B cell (primary cell): Measurements from ENCODE around the gene SPINK2. TPM values are rescaled to one million over a fixed set of nuclear protein-coding genes. Genes with fewer than 3 reads are reported as not detected.

Experiments
- ATAC-seq: fragments of 200-7000 bp; cut with Tn5 transposase; one replicate; pipeline ENCODE4 v1.10.0; 2021; ENCODE audit warnings: low read depth, mild to moderate bottlenecking, moderate number of reproducible peaks, moderate library complexity
- CTCF ChIA-PET: fragments of 350-600 bp; sonication (Branson Sonifier 250); formaldehyde crosslinking; loops from one replicate; lab custom pipeline; 2021; ENCODE audit warnings: antibody characterized with exemption, inconsistent platforms; lab: Charles Lee
- POLR2A ChIA-PET: fragments of 350-600 bp; sonication (Branson Sonifier 250); formaldehyde crosslinking; loops from one replicate; lab custom pipeline; 2021; ENCODE audit warnings: antibody characterized with exemption; lab: Charles Lee
- DNase-seq: peaks from one replicate; pipeline ENCODE4 v3.0.0; 2013
- H2AFZ ChIP-seq: 2 replicates; pipeline ENCODE4 v1.6.1; 2012; ENCODE audit warnings: mild to moderate bottlenecking, low read depth, low read length; ENCODE audit not compliant: insufficient read depth, poor library complexity, severe bottlenecking
- H3K27ac ChIP-seq, 2 donors: 1 replicate in 1 of 2; 2 replicates in 1 of 2; pipeline ENCODE4 v1.5.1; 2012 to 2013; ENCODE audit warnings: low read length in 2 of 2, mild to moderate bottlenecking in 2 of 2, moderate library complexity in 1 of 2
- H3K27me3 ChIP-seq, 4 experiments: fragments of 200-600 bp in 1 of 4; sonication (generic) in 1 of 4; replicated peaks in 1 of 4; 1 replicate in 2 of 4; 2 replicates in 2 of 4; pipeline versions ENCODE4 v1.6.1 to v1.7.0; 2013 to 2016; ENCODE audit warnings: low read length in 3 of 4, mild to moderate bottlenecking in 2 of 4, mixed read lengths in 1 of 4, moderate library complexity in 1 of 4; ENCODE audit not compliant: insufficient read depth in 4 of 4, control insufficient read depth in 3 of 4; ENCODE audit errors: control extremely low read depth in 1 of 4
- H3K36me3 ChIP-seq, 2 experiments: replicated peaks in 1 of 2; 1 replicate in 1 of 2; 2 replicates in 1 of 2; pipeline versions ENCODE4 v1.6.1 to v1.7.1; 2013; ENCODE audit warnings: low read length in 1 of 2; ENCODE audit not compliant: insufficient read depth in 2 of 2, control insufficient read depth in 1 of 2; ENCODE audit errors: control extremely low read depth in 1 of 2, extremely low read depth in 1 of 2
- H3K4me1 ChIP-seq, 2 donors: fragments of 200-600 bp in 1 of 2; sonication (generic) in 1 of 2; 1 replicate in 1 of 2; 2 replicates in 1 of 2; pipeline versions ENCODE4 v1.5.1 to v1.6.1; 2013 to 2017; ENCODE audit warnings: low read length in 2 of 2; ENCODE audit not compliant: control insufficient read depth in 2 of 2, insufficient read depth in 2 of 2
- H3K4me2 ChIP-seq: replicated peaks from 2 replicates; pipeline ENCODE3; 2012; ENCODE audit warnings: mild to moderate bottlenecking, low read depth, low read length; ENCODE audit not compliant: poor library complexity, severe bottlenecking
- H3K4me3 ChIP-seq, 5 experiments: fragments of 200-600 bp in 1 of 5; sonication (generic) in 1 of 5; 1 replicate in 3 of 5; 2 replicates in 2 of 5; pipeline versions ENCODE4 v1.5.1 to v1.7.0; 2011 to 2016; ENCODE audit warnings: low read length in 4 of 5, mild to moderate bottlenecking in 4 of 5, low read depth in 2 of 5, control low read depth in 1 of 5, moderate library complexity in 1 of 5; ENCODE audit not compliant: insufficient read depth in 1 of 5; ENCODE audit errors: control extremely low read depth in 1 of 5, extremely low read depth in 1 of 5
- H3K79me2 ChIP-seq: fragments of 200-600 bp; sonication (generic); one replicate; pipeline ENCODE4 v1.6.0; 2016; ENCODE audit warnings: low read length; ENCODE audit not compliant: control insufficient read depth, insufficient read depth
- H3K9ac ChIP-seq: fragments of 200-600 bp; sonication (generic); 2 replicates; pipeline ENCODE4 v1.6.1; 2017; ENCODE audit warnings: mild to moderate bottlenecking, low read length, moderate library complexity
- H3K9me3 ChIP-seq, 3 donors: one replicate each; pipeline versions ENCODE4 v1.6.1 to v1.7.1; 2013; ENCODE audit warnings: low read length in 2 of 3; ENCODE audit not compliant: control insufficient read depth in 2 of 3, insufficient read depth in 1 of 3; ENCODE audit errors: control extremely low read depth in 1 of 3
- H4K20me1 ChIP-seq: 2 replicates; pipeline ENCODE4 v1.6.0; 2012; ENCODE audit warnings: mild to moderate bottlenecking, low read length; ENCODE audit not compliant: insufficient read depth, control insufficient read depth, poor library complexity, severe bottlenecking
- H3K27ac Mint-ChIP-seq: one replicate; pipeline ENCODE4 v1.8.0; 2021; ENCODE audit warnings: mixed read lengths
- H3K27me3 Mint-ChIP-seq: one replicate; pipeline ENCODE4 v1.8.0; 2021; ENCODE audit warnings: mixed read lengths
- H3K4me1 Mint-ChIP-seq: one replicate; pipeline ENCODE4 v1.8.0; 2021; ENCODE audit warnings: mixed read lengths
- H3K4me3 Mint-ChIP-seq: one replicate; pipeline ENCODE4 v1.8.0; 2021; ENCODE audit warnings: mixed read lengths
- H3K9me3 Mint-ChIP-seq: one replicate; pipeline ENCODE4 v1.8.0; 2022; ENCODE audit warnings: mixed read lengths; ENCODE audit not compliant: insufficient read depth
- EZH2 ChIP-seq: IDR thresholded peaks from 2 replicates; pipeline ENCODE4 v1.6.1; 2012; ENCODE audit warnings: borderline replicate concordance, low read depth, mild to moderate bottlenecking, moderate library complexity, low read length; ENCODE audit not compliant: insufficient read depth, poor library complexity, severe bottlenecking
- WGBS: methylation state at CpG from one replicate; pipeline ENCODE4 v1.1.5; 2013; ENCODE audit warnings: missing lambda C conversion rate; ENCODE audit not compliant: insufficient coverage; 5-methylcytosine and 5-hydroxymethylcytosine counted together
- intact Hi-C: fragments of 100-400 bp; cut with micrococcal nuclease; formaldehyde crosslinking; loops from one replicate; pipeline ENCODE4 v1.10.0; 2022
- polyA plus RNA-seq: library from polyadenylated mRNA; depleted of rRNA; stranded (reverse); fragments of >200 nt; gene quantifications from 2 replicates; pipeline ENCODE4 v1.2.3, GENCODE V29; 2012
- total RNA-seq, 2 donors: library from RNA; stranded (reverse); fragments of 120-200 nt in 1 of 2; gene quantifications; 1 replicate in 1 of 2; 2 replicates in 1 of 2; pipeline versions ENCODE4 v1.2.3 to v1.2.4, GENCODE V29; 2013 to 2022
- TF ChIP-seq, protein P1 (sequence below): fragments of 200-600 bp; IDR thresholded peaks from one replicate; pipeline ENCODE4 v1.8.0; 2022; ENCODE audit warnings: antibody characterized with exemption, mild to moderate bottlenecking

Gene SPINK2
- total and polyA plus RNA-seq, 2 donors (not counting 1 experiment from before 2014, with no cell fraction given) = 0.94 to 4.9 TPM

DNA sequence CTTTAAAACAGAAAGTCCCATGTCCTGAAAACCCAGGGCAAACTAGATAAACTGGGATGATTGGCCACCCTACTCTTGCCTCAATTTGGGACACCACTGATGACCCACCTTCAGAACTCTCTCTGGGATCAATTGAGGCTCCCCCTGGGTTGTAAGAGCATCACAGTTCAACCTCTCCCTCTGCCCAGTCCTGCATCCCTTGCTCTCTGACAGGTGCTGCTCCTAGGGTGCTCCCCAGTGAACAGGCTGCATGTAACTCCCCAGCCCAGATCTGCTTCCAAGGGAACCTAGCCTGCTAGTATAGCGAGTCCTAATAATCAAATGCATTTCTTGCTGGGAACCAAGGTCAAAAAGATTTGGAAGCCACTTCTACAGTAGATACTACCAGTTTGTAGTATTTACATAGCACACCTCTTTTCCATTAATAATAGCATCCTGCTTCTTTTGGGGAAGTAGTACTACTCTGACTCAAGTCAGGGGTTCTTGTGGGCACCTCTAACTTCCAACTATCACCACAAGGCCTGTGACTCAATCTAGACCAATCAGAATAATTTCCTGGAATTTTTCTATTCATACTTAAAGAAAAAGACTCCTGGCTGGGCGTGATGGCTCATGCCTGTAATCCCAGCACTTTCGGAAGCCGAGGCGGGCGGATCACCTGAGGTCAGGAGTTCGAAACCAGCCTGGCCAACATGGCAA lies 42.1 kb upstream of the SPINK2 start:
- Mint-ChIP-seq H3K27ac (no peak overlapping the region), H3K27me3 (no peaks in the 10 kb centered on the region), H3K4me1 (peaks cover 7% of the 10 kb centered on the region), H3K4me3 (no peak overlapping the region), H3K9me3 (no peaks in the 10 kb centered on the region)
- Histone ChIP-seq H3K9me3 (no peaks in the 10 kb centered on the region), H3K27me3 (no peaks in the 10 kb centered on the region), H3K4me1 (no peaks in the 10 kb centered on the region), H3K9ac (no peak overlapping the region), H3K79me2 (no peaks in the 10 kb centered on the region), H3K4me2 (no peak overlapping the region), H3K36me3 (no peaks in the 10 kb centered on the region), H3K27ac (no peak overlapping the region), H2AFZ (no peak overlapping the region), H4K20me1 (no peaks in the 10 kb centered on the region), H3K4me3 (no peak overlapping the region)
- ChIA-PET CTCF (no interaction called here), POLR2A (interaction anchor here (0.6 kb wide), 1 partner anchor 351 kb away, joined by 6 read pairs; no protein-coding TSS in a partner anchor)
- ATAC-seq = no peak
- DNase-seq = no peak
- intact Hi-C loops = no loop called here
- TF ChIP-seq, protein P1, sequence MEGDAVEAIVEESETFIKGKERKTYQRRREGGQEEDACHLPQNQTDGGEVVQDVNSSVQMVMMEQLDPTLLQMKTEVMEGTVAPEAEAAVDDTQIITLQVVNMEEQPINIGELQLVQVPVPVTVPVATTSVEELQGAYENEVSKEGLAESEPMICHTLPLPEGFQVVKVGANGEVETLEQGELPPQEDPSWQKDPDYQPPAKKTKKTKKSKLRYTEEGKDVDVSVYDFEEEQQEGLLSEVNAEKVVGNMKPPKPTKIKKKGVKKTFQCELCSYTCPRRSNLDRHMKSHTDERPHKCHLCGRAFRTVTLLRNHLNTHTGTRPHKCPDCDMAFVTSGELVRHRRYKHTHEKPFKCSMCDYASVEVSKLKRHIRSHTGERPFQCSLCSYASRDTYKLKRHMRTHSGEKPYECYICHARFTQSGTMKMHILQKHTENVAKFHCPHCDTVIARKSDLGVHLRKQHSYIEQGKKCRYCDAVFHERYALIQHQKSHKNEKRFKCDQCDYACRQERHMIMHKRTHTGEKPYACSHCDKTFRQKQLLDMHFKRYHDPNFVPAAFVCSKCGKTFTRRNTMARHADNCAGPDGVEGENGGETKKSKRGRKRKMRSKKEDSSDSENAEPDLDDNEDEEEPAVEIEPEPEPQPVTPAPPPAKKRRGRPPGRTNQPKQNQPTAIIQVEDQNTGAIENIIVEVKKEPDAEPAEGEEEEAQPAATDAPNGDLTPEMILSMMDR = no peak
- no peak for TF ChIP-seq EZH2
- WGBS = 91% methylated on average over 5 of the region's 7 CpGs

DNA sequence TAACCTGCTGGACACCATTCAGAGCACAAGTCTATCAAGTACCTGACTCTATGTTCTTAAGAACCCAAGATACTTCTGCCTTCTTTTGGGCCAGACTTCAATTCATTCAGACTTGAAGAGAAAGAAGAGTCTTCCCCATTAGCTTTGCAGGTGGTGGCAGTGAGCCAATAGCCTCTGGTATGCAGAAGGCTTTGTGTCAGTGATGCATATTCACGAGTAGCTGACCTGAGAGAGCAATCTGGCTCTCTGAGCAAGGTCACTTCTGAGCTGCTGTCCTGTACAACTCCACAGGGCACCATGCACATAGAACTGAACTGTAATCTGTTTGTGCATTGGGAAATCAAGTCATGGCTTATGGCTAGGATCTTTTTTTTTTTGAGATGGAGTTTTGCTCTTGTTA lies 39.9 kb upstream of the SPINK2 start:
- Histone ChIP-seq H3K27me3 (no peaks in the 10 kb centered on the region), H3K4me1 (no peaks in the 10 kb centered on the region), H3K9me3 (no peaks in the 10 kb centered on the region), H3K27ac (no peak overlapping the region), H3K4me3 (no peak overlapping the region), H3K79me2 (no peaks in the 10 kb centered on the region), H3K4me2 (no peak overlapping the region), H3K9ac (no peak overlapping the region), H2AFZ (no peak overlapping the region), H4K20me1 (no peaks in the 10 kb centered on the region), H3K36me3 (no peaks in the 10 kb centered on the region)
- no peak for DNase-seq
- 50% methylated on average over 1 of the region's 1 CpG for WGBS
- ATAC-seq = no peak
- Mint-ChIP-seq H3K27me3 (no peaks in the 10 kb centered on the region), H3K4me1 (peaks cover 9% of the 10 kb centered on the region), H3K9me3 (no peaks in the 10 kb centered on the region), H3K27ac (no peak overlapping the region), H3K4me3 (no peak overlapping the region)
- intact Hi-C loops = no loop called here
- ChIA-PET CTCF (interaction anchor here (0.7 kb wide), 1 partner anchor 1109 kb away, joined by 4 read pairs; no protein-coding TSS in a partner anchor), POLR2A (no interaction called here)
- no peak for TF ChIP-seq EZH2
- TF ChIP-seq, protein P1 = no peak
